ENCODE data around the gene B4GALNT4.
"Not testable (repeated sequence)": the region's sequence is repeated elsewhere in the genome, so short reads cannot be mapped to it uniquely, and the experiment has no call there.

B4GALNT4 gene

DNA sequence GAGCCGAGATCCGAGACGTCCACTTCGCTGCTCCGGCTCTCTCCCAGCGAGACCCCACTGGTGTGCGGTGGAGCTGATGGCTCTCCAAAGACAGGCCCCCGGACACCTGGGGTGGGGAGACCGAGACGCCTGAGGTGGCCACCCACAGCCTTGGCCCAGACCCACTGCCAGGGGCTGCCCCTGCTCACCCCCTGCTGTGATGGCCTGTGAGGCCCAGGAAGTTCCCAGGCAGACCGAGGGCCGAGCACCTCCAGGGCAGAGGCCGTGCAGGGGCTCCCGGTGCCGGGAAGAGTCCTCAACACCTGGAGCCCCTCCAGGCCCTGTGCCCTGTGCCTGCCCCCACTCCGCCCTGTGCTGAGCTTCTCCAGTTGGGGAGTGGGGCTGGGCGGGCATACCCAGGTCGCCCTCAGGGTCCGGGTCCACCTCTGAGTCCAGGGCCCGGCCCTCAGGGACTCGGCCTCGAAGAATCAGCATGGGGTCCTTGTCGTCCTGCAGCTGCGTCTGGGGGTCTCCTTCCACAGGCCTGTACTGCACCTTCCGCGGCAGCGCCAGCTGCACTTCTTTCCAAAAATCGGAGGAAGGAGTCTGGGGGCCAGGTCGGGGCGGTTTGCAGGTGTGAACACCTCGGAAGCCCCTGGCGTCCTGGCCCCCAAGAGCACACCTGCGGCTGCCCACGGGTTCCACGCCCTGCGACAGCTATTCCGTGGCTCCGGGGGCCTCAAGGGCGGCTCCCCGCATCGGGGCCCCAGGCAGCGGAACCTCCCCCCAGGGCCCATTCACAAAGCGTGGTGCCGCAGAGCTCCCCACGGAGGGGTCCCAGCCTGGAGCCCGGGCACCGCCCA, 36.9 kb downstream of the B4GALNT4 start:
- Histone ChIP-seq H3K36me3 (ENCODE audit: control insufficient read depth, insufficient read depth, low read length) (no peaks in the 10 kb centered on the region), H3K4me3 (ENCODE audit: low read length) (peak overlapping the region; percentile 71), H3K27me3 (ENCODE audit: control insufficient read depth, insufficient read depth, low read length) (peaks cover 2% of the 10 kb centered on the region), H3K4me1 (ENCODE audit: control insufficient read depth, insufficient read depth, low read length) (peaks cover 4% of the 10 kb centered on the region), H3K27ac (ENCODE audit: low read depth, low read length) (peak overlapping the region; percentile 51), H3K9ac (ENCODE audit: low read length) (no peak overlapping the region)

DNA sequence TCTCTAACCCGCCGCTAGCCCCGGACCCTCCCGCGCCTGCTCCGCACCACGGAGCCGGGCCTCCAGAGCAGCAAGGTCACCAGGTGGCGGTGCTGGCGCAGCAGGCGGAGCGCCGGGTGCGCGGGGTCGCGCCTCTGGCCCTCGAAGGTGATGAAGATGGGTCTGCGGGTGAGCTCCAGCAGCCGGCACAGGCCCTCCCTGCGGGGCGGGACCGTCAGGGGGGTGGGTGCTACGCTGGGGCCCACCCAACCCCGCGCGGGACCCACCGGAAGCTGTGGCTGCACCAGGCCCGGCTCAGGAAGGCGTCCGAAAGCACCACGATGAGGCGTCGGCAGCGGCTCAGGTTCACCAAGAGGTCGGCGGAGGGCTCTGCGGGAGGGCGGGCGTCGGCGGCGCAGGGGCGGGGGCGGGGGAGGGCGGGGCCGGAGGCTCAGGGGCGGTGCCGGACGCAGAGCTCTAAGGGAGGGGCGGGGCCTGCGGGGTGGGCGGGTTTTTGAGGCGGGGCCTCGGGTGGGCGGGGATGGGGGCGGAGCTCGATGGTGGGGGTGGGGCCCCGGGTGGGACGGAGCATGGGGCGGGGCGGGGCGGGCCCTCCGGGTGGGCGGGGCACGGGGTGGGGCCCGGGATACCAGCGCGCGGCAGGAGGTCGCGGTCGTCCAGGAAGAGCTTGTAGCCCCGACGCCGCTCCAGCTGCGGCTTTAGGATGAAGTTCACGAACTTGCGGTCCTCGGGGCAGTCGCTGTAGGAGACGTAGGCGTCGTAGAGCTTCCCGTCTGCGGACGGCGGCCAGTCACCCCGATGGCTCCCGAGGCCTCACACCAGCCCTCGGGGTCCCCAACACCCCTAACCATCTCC, 37.7 kb downstream of the B4GALNT4 start:
- Histone ChIP-seq H3K27ac (ENCODE audit: low read depth, low read length) (peak overlapping the region; percentile 51), H3K4me3 (ENCODE audit: low read length) (peak overlapping the region; percentile 71), H3K9ac (ENCODE audit: low read length) (no peak overlapping the region), H3K27me3 (ENCODE audit: control insufficient read depth, insufficient read depth, low read length) (peaks cover 2% of the 10 kb centered on the region), H3K36me3 (ENCODE audit: control insufficient read depth, insufficient read depth, low read length) (no peaks in the 10 kb centered on the region), H3K4me1 (ENCODE audit: control insufficient read depth, insufficient read depth, low read length) (peaks cover 4% of the 10 kb centered on the region)

DNA sequence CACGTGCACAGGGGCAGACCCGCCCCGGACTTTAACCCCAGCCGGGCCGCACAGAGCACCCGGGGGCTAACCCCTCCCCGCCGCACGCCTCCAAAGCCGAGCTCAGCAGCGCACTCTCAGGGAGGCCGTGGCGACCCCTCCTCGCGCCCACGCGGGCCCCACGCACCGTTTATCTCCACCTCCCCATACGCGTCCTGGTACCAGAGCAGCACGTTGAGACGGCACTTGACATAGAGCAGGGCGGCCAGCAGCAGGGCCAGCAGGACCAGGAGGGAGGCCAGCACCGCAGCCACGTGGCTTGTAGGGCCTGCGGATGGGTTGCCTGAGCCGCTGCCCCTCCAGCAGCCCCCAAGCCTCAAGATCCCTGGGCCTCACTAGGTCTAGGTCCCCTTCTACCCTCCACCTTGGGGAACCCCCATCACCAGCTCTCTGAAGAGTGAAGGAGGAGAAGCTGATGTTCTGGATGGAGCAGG, 38.4 kb downstream of the B4GALNT4 start:
- H3K27me3 ChIP-seq (ENCODE audit: control insufficient read depth, insufficient read depth, low read length), result peaks cover 2% of the 10 kb centered on the region
- no peak overlapping the region for H3K9ac ChIP-seq (ENCODE audit: low read length)
- H3K27ac ChIP-seq (ENCODE audit: low read depth, low read length), result no peak overlapping the region
- no peaks in the 10 kb centered on the region for H3K36me3 ChIP-seq (ENCODE audit: control insufficient read depth, insufficient read depth, low read length)
- peaks cover 4% of the 10 kb centered on the region for H3K4me1 ChIP-seq (ENCODE audit: control insufficient read depth, insufficient read depth, low read length)
- peak overlapping the region; percentile 45 for H3K4me3 ChIP-seq (ENCODE audit: low read length)

DNA sequence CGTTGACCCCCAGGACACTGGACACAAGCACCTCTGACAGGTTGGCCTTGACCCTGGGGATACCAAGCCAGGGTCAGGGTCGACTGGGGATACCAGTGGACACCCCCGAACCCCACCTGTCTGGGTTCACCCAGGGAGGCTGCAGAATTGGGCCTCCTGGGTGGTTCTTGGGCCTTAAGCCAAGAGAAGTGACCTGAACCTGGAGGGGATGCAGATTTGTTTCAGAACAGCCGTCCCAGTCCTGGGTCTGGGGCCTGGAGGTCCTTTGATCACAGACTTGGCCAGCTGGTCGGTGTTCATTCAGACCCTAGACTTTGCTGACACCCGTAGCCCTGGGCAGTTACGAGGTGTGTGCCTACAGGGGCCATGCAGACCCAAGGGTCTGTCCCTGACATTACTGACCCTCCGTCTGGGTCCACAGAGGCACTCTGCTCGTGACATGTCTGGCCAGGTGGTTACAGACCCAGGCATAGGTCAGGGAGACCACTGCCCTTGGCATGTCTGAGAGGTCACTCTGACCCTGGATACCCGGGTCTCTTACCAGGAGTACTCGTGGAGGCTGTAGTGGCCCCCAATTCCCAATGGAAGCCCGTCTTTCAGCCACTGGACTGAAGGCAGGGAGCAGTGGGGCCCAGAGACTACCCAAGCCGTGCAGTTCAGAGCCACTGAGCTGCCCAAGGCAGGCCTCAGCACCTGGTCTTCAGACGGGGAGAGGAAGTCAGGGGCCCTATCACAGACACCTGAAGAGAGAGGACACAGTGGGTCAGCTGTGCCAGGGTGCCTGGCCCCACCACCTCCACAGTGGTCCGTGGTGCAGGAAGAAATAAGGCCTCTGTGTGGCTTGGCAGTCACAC, 39.1 kb downstream of the B4GALNT4 start:
- Histone ChIP-seq H3K4me1 (ENCODE audit: control insufficient read depth, insufficient read depth, low read length) (peaks cover 4% of the 10 kb centered on the region), H3K9ac (ENCODE audit: low read length) (no peak overlapping the region), H3K4me3 (ENCODE audit: low read length) (no peak overlapping the region), H3K36me3 (ENCODE audit: control insufficient read depth, insufficient read depth, low read length) (no peaks in the 10 kb centered on the region), H3K27me3 (ENCODE audit: control insufficient read depth, insufficient read depth, low read length) (peaks cover 2% of the 10 kb centered on the region), H3K27ac (ENCODE audit: low read depth, low read length) (no peak overlapping the region)

DNA sequence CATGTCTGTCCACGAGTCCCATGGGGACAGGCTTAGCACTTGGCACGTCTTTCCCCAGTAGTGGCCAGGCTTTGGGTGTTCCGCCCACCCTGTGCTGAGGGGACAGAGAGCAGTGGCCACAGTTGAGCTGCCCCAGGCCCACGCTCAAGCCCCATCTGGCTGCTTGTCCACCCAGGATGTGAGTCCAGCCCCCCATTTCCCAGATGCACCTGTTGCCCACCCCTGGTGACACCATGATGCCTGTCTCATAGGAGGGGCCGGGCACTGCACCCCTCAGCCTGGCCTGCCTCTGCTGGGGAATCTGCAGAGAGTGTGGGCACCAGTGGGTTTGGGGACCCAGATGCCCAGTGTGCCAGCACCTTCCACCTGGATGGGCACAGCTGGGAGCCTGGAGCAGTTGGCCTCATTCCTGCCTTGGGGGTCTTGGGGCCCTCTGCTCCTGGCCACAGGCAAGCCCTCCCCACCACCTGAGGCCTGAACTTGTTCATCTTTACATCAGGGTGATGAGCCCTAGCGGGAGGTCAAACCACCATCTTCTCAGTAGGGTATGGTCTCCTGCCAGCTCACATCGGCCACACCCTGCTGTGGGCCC, 39.8 kb downstream of the B4GALNT4 start:
- no peak overlapping the region for H3K4me3 ChIP-seq (ENCODE audit: low read length)
- H3K9ac ChIP-seq (ENCODE audit: low read length), result no peak overlapping the region
- peaks cover 4% of the 10 kb centered on the region for H3K4me1 ChIP-seq (ENCODE audit: control insufficient read depth, insufficient read depth, low read length)
- no peak overlapping the region for H3K27ac ChIP-seq (ENCODE audit: low read depth, low read length)
- H3K27me3 ChIP-seq (ENCODE audit: control insufficient read depth, insufficient read depth, low read length), result peaks cover 2% of the 10 kb centered on the region
- no peaks in the 10 kb centered on the region for H3K36me3 ChIP-seq (ENCODE audit: control insufficient read depth, insufficient read depth, low read length)

DNA sequence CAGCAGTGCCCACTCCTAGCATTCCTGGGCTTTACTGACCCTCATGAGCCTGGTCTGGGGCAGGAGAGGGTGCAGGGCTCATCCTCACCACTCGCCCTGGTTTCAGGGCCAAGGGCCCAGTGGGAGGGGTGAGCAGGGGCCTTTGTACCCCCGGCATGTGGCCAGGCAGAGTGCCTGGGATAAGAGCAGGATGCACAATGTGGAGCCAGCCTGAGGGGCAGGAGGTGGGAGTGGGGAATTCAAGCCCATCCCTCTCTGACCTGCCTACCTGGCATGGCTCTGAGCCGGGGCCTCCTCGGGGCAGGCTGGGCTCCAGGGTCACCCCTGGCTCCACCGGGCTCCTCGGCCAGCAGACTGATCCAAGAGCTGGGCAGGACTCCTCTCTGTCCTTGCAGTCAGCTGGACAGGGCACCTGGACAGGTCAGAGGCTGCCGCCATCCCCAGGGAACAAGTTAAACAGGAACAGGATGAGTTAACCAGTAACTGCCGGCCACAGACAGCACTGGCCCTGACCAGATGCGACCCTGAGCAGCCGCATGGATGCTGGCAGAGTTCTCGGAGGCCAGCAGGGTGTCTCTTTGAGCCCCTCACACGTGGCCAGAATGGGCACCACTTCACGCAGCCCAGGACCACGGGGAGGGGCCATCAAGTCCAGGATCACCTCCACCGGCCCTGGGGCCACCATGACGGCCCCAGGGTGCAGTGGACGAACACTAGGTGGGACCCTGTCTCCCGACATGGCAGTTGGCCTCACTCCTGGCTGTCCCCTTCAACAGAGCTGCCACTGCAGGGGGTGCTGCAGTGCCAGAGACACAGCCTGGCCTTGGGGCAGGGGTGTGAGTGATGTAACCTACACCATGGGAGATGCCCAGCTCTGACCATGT, 40.5 kb downstream of the B4GALNT4 start:
- H3K4me1 ChIP-seq (ENCODE audit: control insufficient read depth, insufficient read depth, low read length), result peaks cover 4% of the 10 kb centered on the region
- no peak overlapping the region for H3K27ac ChIP-seq (ENCODE audit: low read depth, low read length)
- H3K27me3 ChIP-seq (ENCODE audit: control insufficient read depth, insufficient read depth, low read length), result peaks cover 2% of the 10 kb centered on the region
- no peak overlapping the region for H3K9ac ChIP-seq (ENCODE audit: low read length)
- H3K36me3 ChIP-seq (ENCODE audit: control insufficient read depth, insufficient read depth, low read length), result no peaks in the 10 kb centered on the region
- no peak overlapping the region for H3K4me3 ChIP-seq (ENCODE audit: low read length)

DNA sequence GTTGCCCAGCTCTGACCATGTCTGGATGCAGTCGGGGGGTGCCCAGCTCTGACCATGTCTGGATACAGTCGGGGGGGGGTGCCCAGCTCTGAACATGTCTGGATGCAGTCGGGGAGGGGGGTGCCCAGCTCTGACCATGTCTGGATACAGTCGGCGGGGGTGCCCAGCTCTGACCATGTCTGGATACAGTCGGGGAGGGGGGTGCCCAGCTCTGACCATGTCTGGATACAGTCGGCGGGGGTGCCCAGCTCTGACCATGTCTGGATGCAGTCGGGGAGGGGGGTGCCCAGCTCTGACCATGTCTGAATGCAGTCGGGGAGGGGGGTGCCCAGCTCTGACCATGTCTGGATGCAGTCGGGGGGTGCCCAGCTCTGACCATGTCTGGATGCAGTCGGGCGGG, 41.4 kb downstream of the B4GALNT4 start:
- not testable (repeated sequence) for H3K4me1 ChIP-seq (ENCODE audit: control insufficient read depth, insufficient read depth, low read length); H3K27me3 ChIP-seq (ENCODE audit: control insufficient read depth, insufficient read depth, low read length); H3K27ac ChIP-seq (ENCODE audit: low read depth, low read length); H3K36me3 ChIP-seq (ENCODE audit: control insufficient read depth, insufficient read depth, low read length); H3K4me3 ChIP-seq (ENCODE audit: low read length); H3K9ac ChIP-seq (ENCODE audit: low read length)

DNA sequence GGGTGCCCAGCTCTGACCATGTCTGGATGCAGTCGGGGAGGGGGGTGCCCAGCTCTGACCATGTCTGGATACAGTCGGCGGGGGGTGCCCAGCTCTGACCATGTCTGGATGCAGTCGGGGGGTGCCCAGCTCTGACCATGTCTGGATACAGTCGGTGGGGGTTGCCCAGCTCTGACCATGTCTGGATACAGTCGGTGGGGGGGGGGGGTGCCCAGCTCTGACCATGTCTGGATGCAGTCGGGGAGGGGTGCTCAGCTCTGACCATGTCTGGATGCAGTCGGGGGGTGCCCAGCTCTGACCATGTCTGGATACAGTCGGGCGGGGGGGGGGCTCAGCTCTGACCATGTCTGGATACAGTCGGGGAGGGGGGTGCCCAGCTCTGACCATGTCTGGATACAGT, 42.2 kb downstream of the B4GALNT4 start:
- not testable (repeated sequence) for H3K27ac ChIP-seq (ENCODE audit: low read depth, low read length); H3K36me3 ChIP-seq (ENCODE audit: control insufficient read depth, insufficient read depth, low read length); H3K4me1 ChIP-seq (ENCODE audit: control insufficient read depth, insufficient read depth, low read length); H3K27me3 ChIP-seq (ENCODE audit: control insufficient read depth, insufficient read depth, low read length); H3K9ac ChIP-seq (ENCODE audit: low read length); H3K4me3 ChIP-seq (ENCODE audit: low read length)

DNA sequence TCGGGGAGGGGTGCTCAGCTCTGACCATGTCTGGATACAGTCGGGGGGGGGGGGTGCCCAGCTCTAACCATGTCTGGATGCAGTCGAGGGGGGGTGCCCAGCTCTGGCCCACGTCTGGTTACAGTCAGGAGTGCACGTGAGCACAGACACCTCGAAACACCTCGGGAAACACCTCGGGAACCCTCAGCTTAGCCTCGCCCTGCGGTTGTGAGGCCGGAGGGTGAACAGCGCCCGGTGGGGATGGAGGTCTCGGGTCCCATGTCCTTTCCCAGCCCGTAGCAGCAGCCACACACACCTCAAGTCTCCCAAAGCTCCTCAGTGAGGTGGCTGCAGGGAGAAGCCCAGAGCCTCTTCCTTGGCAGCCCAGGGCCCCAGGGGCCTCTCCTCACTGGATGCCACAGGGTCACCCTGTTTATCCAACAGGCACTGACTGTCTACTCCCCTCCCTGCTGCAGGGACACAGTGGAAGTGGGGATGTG, 43.4 kb downstream of the B4GALNT4 start:
- Histone ChIP-seq H3K9ac (ENCODE audit: low read length) (no peak overlapping the region), H3K27ac (ENCODE audit: low read depth, low read length) (no peak overlapping the region), H3K36me3 (ENCODE audit: control insufficient read depth, insufficient read depth, low read length) (no peaks in the 10 kb centered on the region), H3K27me3 (ENCODE audit: control insufficient read depth, insufficient read depth, low read length) (peaks cover 5% of the 10 kb centered on the region), H3K4me3 (ENCODE audit: low read length) (no peak overlapping the region), H3K4me1 (ENCODE audit: control insufficient read depth, insufficient read depth, low read length) (no peaks in the 10 kb centered on the region)

DNA sequence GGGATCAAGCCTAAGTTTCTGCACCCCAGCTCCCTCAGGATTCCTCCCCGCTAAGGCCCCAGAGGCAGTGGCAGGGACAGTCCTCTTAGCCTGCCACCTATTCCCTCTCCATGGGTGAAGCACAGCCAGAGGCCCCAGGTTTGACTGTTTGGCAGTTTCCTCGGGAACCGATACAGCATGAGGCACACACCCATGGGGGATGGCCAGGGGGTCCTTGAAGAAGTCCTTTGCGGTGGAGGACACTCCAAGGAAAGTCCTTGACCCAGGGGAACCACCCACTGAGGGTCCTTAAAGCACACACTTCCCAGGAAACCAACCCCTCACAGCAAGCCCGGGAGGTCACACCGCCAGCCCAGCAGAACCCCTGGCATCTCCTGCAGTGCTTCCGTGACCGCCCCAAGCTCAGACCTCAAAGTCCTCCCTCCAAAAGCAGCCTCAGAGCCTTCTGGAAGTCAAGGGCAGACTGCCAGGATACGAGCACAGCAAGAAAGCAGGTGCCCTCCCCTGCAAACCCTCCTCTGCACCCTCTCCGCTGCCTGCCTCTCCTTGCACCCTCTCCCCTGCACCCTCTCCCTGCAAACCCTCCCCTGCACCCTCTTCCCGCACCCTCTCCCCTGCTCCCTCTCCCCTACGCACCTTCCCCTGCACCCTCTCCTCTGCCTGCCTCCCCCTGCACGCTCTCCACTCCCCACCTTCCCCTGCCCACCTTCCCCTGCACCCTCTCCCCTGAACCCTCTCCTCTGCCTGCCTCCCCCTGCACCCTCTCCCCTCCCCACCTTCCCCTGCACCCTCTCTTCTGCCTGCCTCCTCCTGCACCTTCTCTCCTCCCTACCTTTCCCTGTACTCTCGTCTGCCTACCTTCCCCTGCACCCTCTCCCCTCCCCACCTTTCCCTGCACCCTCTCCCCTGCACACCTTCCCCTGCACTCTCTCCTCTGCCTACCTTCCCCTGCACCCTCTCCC, 44.1 kb downstream of the B4GALNT4 start:
- H3K9ac ChIP-seq (ENCODE audit: low read length), result no peak overlapping the region
- no peak overlapping the region for H3K27ac ChIP-seq (ENCODE audit: low read depth, low read length)
- H3K27me3 ChIP-seq (ENCODE audit: control insufficient read depth, insufficient read depth, low read length), result peaks cover 5% of the 10 kb centered on the region
- H3K4me1 ChIP-seq (ENCODE audit: control insufficient read depth, insufficient read depth, low read length), result no peaks in the 10 kb centered on the region
- H3K4me3 ChIP-seq (ENCODE audit: low read length), result peak overlapping the region; percentile 8
- H3K36me3 ChIP-seq (ENCODE audit: control insufficient read depth, insufficient read depth, low read length), result no peaks in the 10 kb centered on the region
